ENCODE measurements around the gene TUBGCP3.

TUBGCP3 gene

GRCh38 chr13:112474869-112475268, 113.1 kb downstream of the TUBGCP3 start:
- DNase-seq, result no peak

- DNase-seq, result no peak
These were observed 114.1 kb downstream of the TUBGCP3 start for GRCh38 chr13:112473818-112474217.

GRCh38 chr13:112469071-112469745, 118.7 kb downstream of the TUBGCP3 start:
- DNase-seq, result no peak

- DNase-seq, result no peak
These were observed 119.9 kb downstream of the TUBGCP3 start for GRCh38 chr13:112468069-112468468.

GRCh38 chr13:112467236-112467635, 120.7 kb downstream of the TUBGCP3 start:
- DNase-seq, result no peak

- DNase-seq, result no peak
These were observed 121.6 kb downstream of the TUBGCP3 start for GRCh38 chr13:112466132-112467058.

GRCh38 chr13:112465251-112466131, 122.5 kb downstream of the TUBGCP3 start:
- DNase-seq, result no peak

- no peak for DNase-seq
These were observed 123.2 kb downstream of the TUBGCP3 start for GRCh38 chr13:112464720-112465119.

- no peak for DNase-seq
These were observed 125.5 kb downstream of the TUBGCP3 start for GRCh38 chr13:112462408-112462807.

GRCh38 chr13:112457485-112457884, 130.5 kb downstream of the TUBGCP3 start:
- DNase-seq, result no peak

GRCh38 chr13:112457081-112457480, 130.9 kb downstream of the TUBGCP3 start:
- DNase-seq, result no peak

- no peak for DNase-seq
These were observed 131.6 kb downstream of the TUBGCP3 start for GRCh38 chr13:112456138-112457056.

GRCh38 chr13:112455476-112456059, 132.4 kb downstream of the TUBGCP3 start:
- DNase-seq, result no peak

GRCh38 chr13:112454648-112455334, 133.2 kb downstream of the TUBGCP3 start:
- no peak for DNase-seq

GRCh38 chr13:112453874-112454647, 133.9 kb downstream of the TUBGCP3 start:
- DNase-seq, result no peak

- no peak for DNase-seq
These were observed 134.6 kb downstream of the TUBGCP3 start for GRCh38 chr13:112453207-112453829.

- no peak for DNase-seq
These were observed 135.4 kb downstream of the TUBGCP3 start for GRCh38 chr13:112452380-112453206.

GRCh38 chr13:112451512-112452379, 136.2 kb downstream of the TUBGCP3 start:
- no peak for DNase-seq

Measured in CD4-positive, alpha-beta T cell treated with Interleukin-1 beta for 1 hour (primary cell).